Hematopoietic multipotent progenitor cell (in vitro differentiated cells): Measurements from ENCODE around the gene PRKCD. TPM values are rescaled to one million over a fixed set of nuclear protein-coding genes. Genes with fewer than 3 reads are reported as not detected.
A peak's percentile ranks its signal among the peaks of the same experiment; 100 is the strongest.

ENCODE experiments used
- DNase-seq, 3 donors: peaks; one replicate each; pipeline ENCODE4 v3.0.0-alpha.2; 2011 to 2015; ENCODE audit warnings: low read depth in 2 of 3, low spot score in 2 of 3
- total RNA-seq: library from RNA; depleted of rRNA; stranded (reverse); fragments of >200 nt; gene quantifications from one replicate; pipeline ENCODE4 v1.2.3, GENCODE V29; 2012

PRKCD gene
- total RNA-seq, 1 donor: 5.7 TPM

DNA sequence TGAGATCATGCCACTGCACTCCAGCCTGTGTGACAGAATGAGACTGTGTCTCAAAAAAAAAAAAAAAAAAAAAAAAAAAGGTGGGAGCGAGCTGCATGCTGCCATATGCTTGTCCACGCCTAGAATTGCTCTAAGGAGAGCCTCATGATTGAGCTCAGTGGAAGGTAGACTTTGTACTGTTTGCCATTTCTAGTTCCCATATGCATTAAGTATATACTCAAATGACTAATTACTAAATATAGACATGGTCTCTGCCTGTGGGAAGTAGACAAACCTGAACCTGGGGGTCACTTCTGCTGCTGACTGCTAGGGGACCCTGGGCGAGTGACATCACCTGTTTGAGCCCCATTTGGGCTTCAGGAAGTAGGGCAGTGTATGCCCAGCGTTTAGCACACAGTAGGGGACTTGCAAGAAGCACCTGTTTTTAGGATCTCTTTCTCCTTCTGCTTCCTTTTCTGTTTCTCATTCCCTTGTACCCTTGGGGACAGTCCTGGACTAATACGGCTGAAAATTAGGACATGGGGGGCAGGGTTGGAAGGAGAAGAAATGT lies 27.2 kb downstream of the PRKCD start:
- DNase-seq: no peak

DNA sequence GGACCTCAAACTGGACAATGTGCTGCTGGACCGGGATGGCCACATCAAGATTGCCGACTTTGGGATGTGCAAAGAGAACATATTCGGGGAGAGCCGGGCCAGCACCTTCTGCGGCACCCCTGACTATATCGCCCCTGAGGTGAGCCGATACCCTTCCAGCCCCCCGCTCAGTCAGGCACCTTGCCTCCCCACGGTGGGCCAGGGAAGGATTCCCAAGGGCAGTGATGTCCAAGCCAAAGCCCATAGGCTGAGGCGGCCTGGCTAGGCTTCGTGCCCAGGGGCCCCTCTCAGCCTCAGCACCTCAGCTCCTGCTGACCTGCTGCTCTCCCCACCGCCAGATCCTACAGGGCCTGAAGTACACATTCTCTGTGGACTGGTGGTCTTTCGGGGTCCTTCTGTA lies 27.7 kb downstream of the PRKCD start:
- DNase-seq: no peak

DNA sequence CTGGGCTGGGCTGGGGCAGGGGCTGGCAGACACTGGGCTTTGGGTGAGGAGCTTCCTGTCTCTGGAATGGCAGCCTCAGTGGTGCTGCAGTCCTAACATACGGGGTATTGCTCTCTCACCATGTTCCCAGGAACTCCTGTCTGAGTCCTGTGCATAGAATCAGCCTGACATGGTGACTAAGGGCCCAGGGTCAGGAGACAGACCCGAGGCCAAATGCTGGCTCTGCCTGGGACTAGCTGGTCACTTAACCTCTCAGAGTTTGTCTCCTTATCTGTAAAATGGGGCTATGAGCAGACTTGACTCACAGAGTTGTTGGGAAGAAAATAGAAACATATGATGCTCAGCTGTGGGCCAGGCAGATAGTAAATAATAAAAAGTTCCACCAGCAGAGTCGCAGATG lies 28.3 kb downstream of the PRKCD start:
- DNase-seq: no peak

DNA sequence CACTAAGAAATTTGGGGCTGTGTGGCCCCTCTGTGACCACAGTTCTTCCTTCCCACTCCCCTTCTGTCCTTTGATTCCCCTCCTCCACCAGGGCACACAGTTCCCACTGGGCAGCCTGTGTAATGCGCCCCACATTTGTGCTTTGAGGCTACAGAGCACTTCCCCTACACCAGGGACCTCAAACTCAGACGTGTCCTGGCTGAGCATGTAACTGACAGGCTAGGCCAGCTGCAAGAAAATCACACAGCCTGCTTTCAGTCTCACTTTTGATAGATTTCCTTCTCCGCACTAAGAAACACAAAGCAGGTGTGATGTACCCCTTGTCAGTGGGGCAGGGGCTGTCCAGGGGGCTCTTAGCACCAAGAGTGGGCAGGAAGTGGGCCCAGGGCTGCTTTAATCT lies 29.6 kb downstream of the PRKCD start:
- no peak for DNase-seq

DNA sequence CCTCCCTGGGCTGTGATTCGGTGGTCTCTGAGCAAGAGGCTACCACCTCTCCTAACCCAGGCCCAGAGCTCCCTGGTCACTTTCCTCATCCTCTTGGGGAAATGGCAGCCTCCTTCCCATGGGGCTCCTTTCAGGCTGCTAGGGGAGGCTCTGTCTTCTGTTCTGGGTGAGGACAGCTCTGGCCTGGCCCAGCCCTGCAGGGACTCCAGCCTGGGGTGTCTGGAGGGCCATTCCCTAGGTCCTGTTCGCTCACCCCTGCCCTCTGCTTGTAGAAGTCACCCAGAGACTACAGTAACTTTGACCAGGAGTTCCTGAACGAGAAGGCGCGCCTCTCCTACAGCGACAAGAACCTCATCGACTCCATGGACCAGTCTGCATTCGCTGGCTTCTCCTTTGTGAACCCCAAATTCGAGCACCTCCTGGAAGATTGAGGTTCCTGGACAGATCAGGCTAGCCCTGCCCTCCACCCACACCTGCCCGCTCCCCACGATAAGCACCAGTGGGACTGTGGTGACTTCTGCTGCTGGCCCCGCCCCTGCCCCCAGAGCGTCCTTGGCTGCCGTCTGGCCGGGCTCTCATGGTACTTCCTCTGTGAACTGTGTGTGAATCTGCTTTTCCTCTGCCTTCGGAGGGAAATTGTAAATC lies 30.9 kb downstream of the PRKCD start:
- no peak for DNase-seq

DNA sequence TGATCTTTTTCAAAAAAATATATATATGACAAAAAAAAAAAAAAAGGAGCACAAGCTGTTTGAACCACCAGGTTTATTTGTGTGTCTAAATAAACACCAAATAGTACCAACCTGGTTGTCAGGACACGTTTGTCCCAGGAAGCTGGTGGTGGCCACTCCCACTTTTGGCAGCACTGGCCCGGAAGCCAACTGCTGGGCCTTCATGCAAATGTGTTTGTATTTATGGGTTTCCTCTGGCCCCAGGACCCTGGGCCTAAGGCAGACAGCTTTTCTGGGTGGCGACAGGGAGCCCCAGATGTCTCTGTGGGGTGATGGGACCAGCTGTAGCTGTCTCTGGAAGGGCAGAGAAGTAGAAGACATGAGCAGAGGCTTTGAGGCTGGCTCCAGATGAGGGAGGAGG lies 31.6 kb downstream of the PRKCD start:
- DNase-seq: no peak

DNA sequence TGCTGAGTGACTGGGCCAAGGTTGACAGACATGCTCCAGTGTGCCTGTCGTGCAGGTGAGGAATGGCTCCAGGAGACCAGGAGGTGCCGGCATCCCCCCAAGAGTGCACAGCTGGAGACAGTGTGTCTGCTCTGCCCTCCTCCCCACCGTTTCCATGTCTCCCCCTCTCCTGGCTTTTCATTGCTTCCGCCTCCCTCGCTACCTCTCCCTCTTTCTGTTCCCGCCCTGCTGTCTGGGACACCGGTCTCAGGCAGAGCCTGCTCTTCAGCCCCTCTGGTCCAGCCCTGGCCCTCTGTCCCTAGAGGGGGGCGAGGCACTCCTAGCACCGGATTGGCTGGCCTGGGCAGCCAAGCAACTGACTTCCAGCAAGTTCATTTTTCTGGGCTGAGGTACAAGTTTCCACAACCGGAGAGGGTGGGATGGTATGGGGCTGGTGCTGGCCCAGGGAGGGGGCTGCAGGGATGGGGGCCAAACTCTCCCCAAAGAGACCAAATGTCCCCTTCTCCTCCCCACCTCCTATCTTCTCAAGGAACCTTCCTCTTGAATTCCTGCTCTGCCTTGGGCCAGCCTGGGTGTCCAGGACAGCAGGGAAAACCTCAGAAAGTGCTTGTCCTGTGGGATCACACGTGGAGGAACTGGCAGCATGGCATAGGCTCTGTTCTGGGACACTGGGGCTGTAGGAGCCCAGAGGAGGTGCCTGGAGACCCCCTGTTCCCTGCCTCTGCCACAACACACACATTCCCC lies 32.6 kb downstream of the PRKCD start:
- no peak for DNase-seq

DNA sequence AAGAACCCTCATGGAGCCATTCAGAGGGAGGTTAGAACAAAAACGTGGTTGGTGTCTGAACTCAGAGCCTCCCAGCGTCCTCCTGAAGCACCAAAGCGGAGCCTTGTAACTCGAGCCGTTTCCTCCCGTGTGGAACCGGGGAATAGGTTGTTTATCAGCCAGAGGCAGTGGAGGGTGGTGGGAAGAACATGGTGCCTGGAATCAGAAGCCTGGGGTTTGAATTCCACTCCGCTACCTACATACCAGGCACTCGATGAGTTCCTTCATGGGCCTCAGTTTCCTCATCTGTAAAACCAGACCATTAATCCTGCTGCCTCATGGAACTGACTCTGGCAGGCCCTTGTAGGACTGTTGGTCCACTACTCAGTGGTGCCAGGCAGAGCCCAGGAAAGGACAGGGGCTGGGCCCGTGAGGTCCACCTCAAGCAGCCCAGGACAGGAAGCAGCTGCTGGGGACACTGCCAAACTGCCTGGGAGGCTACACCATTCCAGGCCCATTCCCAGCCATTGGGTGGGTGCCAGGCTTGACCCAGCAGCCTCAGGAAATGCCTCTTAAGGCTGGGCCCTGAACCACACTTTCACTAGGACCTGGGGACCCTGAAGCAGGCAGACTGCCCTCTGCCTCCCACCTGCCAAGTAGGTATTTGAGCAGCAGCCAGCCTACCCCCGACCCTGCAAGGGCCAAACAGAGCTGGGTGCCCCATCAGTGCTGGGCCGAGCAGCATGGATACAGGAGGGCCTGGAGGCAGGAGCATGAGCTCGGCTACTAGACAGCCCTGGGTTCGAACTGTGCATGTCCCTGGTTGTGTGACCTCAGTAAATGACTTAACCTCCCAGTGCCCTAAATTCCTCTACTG lies 33.4 kb downstream of the PRKCD start:
- DNase-seq: no peak

DNA sequence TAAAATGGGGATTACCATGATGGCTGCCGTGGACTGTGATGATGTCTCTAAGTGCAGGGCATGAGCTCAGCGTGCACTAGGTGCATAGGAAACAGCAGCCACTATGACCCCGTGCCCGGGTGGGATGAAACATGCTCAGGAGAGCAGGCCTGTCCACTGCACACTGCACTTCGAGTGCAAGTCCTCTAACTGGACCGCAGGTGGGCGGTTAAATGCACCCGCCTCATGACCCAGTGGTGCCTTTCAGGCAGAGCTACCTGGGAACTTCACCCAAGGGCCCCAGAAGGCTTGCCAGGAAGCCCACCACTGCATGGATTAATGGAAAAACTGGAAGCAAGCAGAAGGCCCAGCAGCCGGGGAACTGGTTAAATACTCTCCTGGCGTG lies 34.0 kb downstream of the PRKCD start:
- DNase-seq: no peak

DNA sequence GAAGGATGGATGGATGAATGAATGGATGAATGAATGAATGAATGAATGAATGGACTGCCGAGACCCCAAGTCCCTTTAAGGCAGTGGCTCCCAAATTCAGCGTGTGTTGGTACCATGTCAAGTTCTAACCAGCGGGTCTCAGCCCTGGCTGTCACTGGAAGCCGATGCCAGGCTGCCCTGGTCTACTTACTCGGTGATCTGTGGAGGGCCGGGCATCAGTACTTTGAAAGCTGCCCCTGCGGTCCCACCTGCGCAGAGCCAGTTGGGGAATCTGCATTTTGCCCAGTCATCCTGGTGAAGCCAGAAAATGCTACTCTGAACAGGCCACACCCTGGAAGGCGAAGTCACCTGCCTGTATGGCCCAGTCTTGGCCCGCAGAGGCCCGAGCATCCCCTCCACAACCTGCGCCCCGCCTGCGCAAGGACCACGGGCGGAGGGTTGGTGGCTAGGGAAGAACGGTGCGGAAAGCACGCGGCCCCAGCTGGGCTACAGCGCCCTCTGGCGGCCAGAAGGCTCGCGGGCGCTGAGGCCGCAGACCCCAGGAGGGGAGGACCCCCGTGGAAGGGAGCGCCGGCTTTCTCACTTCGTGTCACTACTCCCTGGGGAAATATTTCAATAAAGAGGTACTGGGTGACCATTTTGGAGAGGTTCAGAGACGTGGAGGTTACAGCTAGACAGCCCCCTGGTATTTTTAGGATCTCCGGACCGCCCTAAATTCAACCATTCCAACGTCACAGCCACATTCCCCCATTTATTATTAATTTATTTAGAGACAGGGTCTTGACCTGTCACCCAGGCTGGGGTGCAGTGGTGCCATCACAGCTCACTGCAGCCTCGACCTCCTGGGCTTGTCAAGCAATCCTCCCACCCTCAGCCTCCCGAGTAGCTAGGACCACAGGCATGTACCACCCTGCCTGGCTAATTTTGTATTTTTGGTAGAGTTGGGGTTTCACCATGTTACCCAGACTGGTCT lies 34.9 kb downstream of the PRKCD start:
- peak; percentile 51 to 67 (median 53) for DNase-seq

DNA sequence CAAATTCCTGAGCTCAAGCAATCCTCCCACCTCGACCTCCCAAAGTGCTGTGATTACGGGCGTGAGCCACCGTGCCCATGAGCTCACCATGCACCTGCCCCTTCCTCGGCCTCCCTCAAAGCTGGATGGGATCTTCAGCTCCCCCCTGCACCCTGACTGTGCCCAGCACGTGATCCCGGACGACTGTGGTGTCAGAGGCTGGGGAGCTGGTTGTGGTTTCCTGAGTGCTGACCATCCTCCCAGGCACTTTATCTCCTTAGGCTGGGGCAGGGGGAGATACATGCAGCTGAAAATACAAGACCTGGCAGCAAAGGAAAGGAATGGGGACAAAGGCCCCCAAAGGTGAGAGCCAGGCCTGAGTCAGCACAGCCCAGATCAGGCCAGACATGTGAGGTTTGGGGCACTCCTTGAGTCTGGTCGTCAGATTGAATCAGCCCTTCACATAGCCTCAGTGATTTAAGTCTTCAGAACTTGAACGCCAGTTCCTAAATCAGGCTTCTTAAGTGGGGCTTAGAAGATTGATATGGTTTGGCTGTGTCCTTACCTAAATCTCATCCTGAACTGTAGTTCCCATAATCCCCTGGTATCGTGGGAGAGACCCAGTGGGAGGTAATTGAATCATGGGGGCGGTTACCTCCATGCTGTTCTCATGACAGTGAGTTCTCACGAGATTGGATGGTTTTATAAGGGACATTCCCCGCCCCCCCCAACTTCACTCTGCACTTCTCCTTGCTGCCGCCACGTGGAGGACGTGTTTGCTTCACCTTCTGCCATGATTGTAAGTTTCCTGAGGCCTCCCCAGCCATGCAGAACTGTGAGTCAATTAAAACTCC lies 35.8 kb downstream of the PRKCD start:
- peak in 2 of 3 donors; percentile 48 to 60 for DNase-seq

DNA sequence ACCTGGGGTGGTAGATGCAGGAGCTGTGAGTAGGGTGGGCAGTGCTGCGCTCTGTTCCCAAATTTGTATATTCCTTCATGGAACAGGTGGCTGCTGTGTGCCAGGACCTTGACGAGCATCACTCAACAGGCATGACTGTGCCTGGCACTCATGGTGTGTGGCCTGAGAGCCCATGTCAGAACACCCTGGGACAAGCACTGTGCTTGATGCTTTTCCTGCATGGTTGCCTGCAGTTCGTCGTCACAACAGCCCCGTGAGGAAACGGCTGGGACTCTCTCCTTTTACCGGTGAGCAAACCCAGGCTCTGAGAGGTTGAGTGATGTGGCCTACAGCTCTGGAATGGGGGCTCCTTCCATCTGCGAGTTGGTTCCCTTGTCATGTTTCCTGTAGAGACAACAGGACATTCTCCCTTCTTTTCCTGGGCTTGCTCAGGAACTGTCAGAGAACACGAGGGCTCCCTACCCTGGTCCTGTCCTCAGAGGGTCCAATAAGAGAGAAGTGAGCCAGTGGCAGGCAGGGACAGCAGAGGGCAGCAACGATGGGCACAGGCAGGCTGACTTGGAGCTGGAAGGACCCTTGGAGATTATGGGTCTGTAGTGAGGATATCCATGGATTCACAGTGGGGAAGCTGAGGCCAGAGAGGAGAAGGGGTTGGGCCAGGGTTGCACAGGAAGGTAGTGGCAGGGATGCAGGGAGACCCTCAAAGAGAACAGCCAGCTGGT lies 37.4 kb downstream of the PRKCD start:
- DNase-seq: no peak

DNA sequence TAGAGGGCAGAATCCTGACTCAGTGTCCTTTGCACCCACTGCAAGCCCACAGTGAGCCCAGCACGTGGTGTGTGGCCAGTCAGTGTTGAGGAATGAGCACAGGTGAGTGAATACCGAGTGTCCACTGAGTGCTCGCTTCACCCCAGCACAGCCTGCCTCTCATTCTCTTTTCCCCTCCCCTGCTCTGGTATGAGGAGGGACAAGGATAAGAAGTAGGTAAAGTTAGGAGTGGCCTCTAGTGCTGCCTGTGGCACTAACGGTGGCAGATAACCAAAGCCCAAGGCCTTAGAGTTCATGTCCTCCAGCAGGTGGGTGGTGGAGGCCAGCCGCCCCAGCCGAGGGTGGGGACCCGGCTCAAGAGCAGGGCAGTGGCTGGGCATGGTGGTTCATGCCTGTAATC lies 38.0 kb downstream of the PRKCD start:
- no peak for DNase-seq

DNA sequence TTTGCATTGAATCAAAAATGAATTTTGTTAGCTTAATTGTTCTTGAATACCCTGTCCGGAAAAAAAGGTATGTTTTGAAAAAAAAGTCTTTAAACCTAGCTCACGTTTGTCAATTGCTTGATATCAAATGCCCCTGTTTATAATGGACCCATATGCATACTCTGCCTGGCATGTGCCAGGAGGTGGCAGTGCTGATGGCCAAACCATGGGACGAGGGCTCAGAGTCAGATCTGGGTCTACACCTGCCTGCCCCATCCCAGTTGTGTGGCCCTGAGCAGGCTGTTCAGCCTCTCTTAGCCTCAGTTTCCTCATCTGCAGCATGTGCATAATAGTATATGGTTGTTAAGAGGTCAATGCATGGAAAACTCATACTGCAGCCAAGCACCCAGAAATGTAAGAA lies 38.8 kb downstream of the PRKCD start:
- peak in 1 of 3 donors; percentile 28 for DNase-seq

DNA sequence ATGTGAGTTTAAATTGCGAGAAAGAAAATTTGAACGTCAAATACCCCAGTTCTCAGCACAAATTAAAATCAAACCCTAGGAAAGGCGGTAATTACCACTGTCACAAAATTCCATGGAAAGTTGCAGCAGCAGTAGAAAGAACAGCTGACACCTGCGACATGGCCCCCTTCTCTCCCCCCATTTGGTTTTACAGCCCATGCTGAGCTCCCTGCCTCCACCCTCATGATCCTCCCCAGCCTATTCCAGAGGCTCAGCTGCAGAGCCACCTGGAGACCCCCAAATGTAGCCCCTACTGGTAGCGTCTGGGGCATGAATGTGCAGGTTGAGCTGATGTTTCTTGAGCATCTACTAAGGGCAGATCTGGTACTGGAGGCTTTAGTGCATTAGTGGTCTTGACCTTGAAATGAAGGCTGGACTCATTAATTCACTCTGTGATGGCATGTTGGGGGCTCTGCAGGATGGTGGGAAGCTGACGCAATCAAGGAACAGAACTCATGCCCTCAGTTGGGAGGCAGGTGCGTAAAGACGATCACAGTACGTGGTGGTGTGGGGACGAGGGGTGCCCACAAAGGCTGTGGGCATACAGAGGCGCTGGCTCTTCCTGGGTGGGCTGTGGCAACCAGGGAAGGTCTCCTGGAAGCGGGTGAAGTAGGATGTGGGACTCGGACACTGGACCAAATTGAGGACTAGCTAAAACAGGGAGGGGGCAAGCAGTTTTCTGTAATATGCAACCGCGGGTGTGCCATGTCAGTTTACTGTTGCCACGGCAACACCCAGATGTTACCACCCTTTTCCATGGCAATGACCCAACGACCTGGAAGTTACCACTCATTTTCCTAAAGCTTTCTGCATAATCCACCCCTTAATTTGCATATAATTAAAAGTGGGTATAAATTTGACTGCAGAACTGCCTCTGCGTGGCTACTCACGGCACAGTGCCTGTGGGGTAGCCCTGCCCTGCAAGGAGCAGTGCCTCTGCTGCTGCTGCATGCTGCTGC lies 39.8 kb downstream of the PRKCD start:
- no peak for DNase-seq

DNA sequence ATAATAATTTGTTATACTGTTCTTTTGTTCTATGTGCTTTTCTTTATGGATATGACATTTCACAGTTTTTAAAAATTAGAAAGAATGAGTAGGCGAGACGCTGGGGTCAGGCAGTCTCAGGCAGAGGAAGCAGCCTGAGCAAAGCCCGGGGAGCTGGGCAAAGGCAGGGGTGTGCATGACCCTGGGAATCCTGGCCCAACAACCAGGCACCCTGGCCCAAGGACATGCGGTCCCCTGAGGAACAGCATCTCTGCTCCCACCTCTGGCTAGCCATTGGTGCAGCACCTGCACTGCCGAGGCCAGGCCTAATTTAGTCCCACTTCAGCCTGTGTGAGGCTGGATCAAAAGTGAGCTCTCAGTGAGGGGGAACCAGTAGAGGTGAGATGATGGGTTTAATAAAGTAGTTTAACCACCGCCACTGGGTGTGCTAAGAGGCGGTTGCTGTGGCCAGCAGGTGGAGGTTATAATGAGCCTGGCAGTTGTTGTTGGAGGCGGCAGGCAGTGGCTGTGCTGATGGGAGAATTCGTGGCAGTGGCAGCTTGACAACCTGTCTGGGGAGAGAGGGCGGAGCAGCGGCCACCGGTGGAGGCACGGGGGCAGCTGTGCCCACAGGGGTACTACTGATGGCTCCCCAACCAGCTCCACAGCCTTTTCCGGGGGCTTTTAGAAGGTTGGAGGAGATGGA lies 41.5 kb downstream of the PRKCD start:
- DNase-seq: no peak
